GM23248 (cell line): ENCODE results near the gene TRIM54. TPM values are rescaled to one million over a fixed set of nuclear protein-coding genes. Genes with fewer than 3 reads are reported as not detected.

ENCODE experiments used
- DNase-seq: peaks from one replicate; pipeline ENCODE4 v3.0.0-alpha.2; 2015
- H2AFZ ChIP-seq: fragments of 200-600 bp; sonication (generic); 2 replicates; pipeline ENCODE4 v1.6.1; 2016; ENCODE audit warnings: antibody characterized with exemption
- H3F3A ChIP-seq: fragments of 200-600 bp; sonication (generic); 2 replicates; pipeline ENCODE4 v1.6.1; 2016; ENCODE audit warnings: mild to moderate bottlenecking, antibody characterized with exemption, mixed run types; ENCODE audit not compliant: insufficient read depth
- H3K27ac ChIP-seq: fragments of 200-600 bp; sonication (generic); 2 replicates; pipeline ENCODE4 v1.5.1; 2016; ENCODE audit warnings: mild to moderate bottlenecking
- H3K27me3 ChIP-seq: fragments of 200-600 bp; sonication (generic); replicated peaks from 2 replicates; pipeline ENCODE4 v1.6.1; 2016; ENCODE audit warnings: mild to moderate bottlenecking; ENCODE audit not compliant: insufficient read depth
- H3K36me3 ChIP-seq: fragments of 200-600 bp; sonication (generic); 2 replicates; pipeline ENCODE4 v1.6.1; 2016; ENCODE audit warnings: low read depth, mild to moderate bottlenecking
- H3K4me1 ChIP-seq: fragments of 200-600 bp; sonication (generic); 2 replicates; pipeline ENCODE4 v1.6.1; 2016; ENCODE audit warnings: mild to moderate bottlenecking; ENCODE audit not compliant: insufficient read depth
- H3K4me2 ChIP-seq: fragments of 200-600 bp; sonication (generic); one replicate; pipeline ENCODE4 v1.6.1; 2016; ENCODE audit warnings: mild to moderate bottlenecking; ENCODE audit not compliant: unreplicated experiment
- H3K4me3 ChIP-seq: fragments of 200-600 bp; sonication (generic); 2 replicates; pipeline ENCODE4 v1.5.1; 2016; ENCODE audit warnings: mild to moderate bottlenecking
- H3K79me2 ChIP-seq: fragments of 200-600 bp; sonication (generic); 2 replicates; pipeline ENCODE4 v1.6.1; 2016; ENCODE audit warnings: mild to moderate bottlenecking; ENCODE audit not compliant: insufficient read depth
- H3K9ac ChIP-seq: fragments of 200-600 bp; sonication (generic); 2 replicates; pipeline ENCODE4 v1.6.1; 2016; ENCODE audit warnings: mild to moderate bottlenecking
- H3K9me2 ChIP-seq: fragments of 200-600 bp; sonication (generic); 2 replicates; pipeline ENCODE4 v1.6.1; 2016; ENCODE audit warnings: mixed run types, mild to moderate bottlenecking, moderate library complexity; ENCODE audit not compliant: insufficient read depth
- H3K9me3 ChIP-seq: fragments of 200-600 bp; sonication (generic); one replicate; pipeline ENCODE4 v1.6.1; 2017; ENCODE audit warnings: low read depth
- H4K20me1 ChIP-seq: fragments of 200-600 bp; sonication (generic); 2 replicates; pipeline ENCODE4 v1.6.0; 2016; ENCODE audit not compliant: insufficient read depth
- EZH2 ChIP-seq: fragments of 200-600 bp; sonication (generic); IDR thresholded peaks from 2 replicates; pipeline ENCODE4 v1.6.1; 2018; ENCODE audit warnings: antibody characterized with exemption, mild to moderate bottlenecking; ENCODE audit not compliant: insufficient read depth, poor library complexity, severe bottlenecking
- EZH2phosphoT487 ChIP-seq: fragments of 200-600 bp; sonication (generic); IDR thresholded peaks from 2 replicates; pipeline ENCODE4 v1.6.1; 2018; ENCODE audit warnings: antibody characterized with exemption, moderate library complexity, mild to moderate bottlenecking, low read depth; ENCODE audit not compliant: insufficient read depth
- WGBS, 2 experiments: methylation state at CpG; one replicate each; pipeline ENCODE4 v1.1.6; 2015 to 2017; ENCODE audit warnings: low lambda C conversion rate in 2 of 2, low coverage in 1 of 2; ENCODE audit errors: missing lambda C conversion rate in 2 of 2; 5-methylcytosine and 5-hydroxymethylcytosine counted together
- in situ Hi-C: fragments of 300-500 bp; cut with MboI; formaldehyde crosslinking; loops from 2 replicates; pipeline ENCODE4 v1.15.0; 2020
- polyA plus RNA-seq: library from polyadenylated mRNA; unstranded; fragments of >200 nt; fragmentation: Nextera tagmentation; extraction: Ambion mirVana; gene quantifications from 2 replicates; pipeline ENCODE4 v1.2.1, GENCODE V29; 2016
- total RNA-seq: library from RNA; depleted of rRNA; stranded (reverse); fragments of >200 nt; shearing (Covaris generic); gene quantifications from 2 replicates; pipeline ENCODE4 v1.2.3, GENCODE V29; 2014

The TRIM54 gene
- total and polyA plus RNA-seq, 2 experiments from 2014 or later = not detected

GRCh38 chr2:27247893-27248292 is 34.3 kb upstream of the TRIM54 start:
- no peaks in the 10 kb centered on the region for H4K20me1 ChIP-seq
- H3K4me2 ChIP-seq = no peak overlapping the region
- H3K79me2 ChIP-seq = no peaks in the 10 kb centered on the region
- no peaks in the 10 kb centered on the region for H3K9me2 ChIP-seq
- TF ChIP-seq EZH2 = no peak
- no peak for TF ChIP-seq EZH2phosphoT487
- in situ Hi-C loops = no loop called here
- no peak for DNase-seq
- no peak overlapping the region for H3K4me3 ChIP-seq
- H3K36me3 ChIP-seq = no peaks in the 10 kb centered on the region
- peaks cover 4% of the 10 kb centered on the region; the same call in 1 of the 2 replicates for H3F3A ChIP-seq
- WGBS, 2 experiments = 68 to 74% methylated on average over 4 of the region's 4 CpGs
- no peak overlapping the region for H3K27ac ChIP-seq
- H2AFZ ChIP-seq = no peak overlapping the region
- no peaks in the 10 kb centered on the region; the same call in 1 of the 2 replicates for H3K27me3 ChIP-seq
- no peaks in the 10 kb centered on the region for H3K9me3 ChIP-seq
- no peaks in the 10 kb centered on the region for H3K4me1 ChIP-seq
- H3K9ac ChIP-seq = no peak overlapping the region

GRCh38 chr2:27249159-27249890 is 32.9 kb upstream of the TRIM54 start:
- Histone ChIP-seq H3K4me1 (no peaks in the 10 kb centered on the region), H2AFZ (no peak overlapping the region), H3F3A (peaks cover 4% of the 10 kb centered on the region; the same call in 1 of the 2 replicates), H3K27ac (no peak overlapping the region), H3K4me2 (no peak overlapping the region), H3K79me2 (no peaks in the 10 kb centered on the region), H3K27me3 (no peaks in the 10 kb centered on the region; the same call in 1 of the 2 replicates), H3K9me2 (no peaks in the 10 kb centered on the region), H3K4me3 (no peak overlapping the region), H3K36me3 (no peaks in the 10 kb centered on the region), H3K9me3 (no peaks in the 10 kb centered on the region), H3K9ac (no peak overlapping the region), H4K20me1 (no peaks in the 10 kb centered on the region)
- no peak for DNase-seq
- no peak for TF ChIP-seq EZH2phosphoT487
- TF ChIP-seq EZH2 = no peak
- in situ Hi-C loops = no loop called here
- WGBS, 2 experiments = 46 to 48% methylated on average over 12 of the region's 12 CpGs

- Histone ChIP-seq H3K4me1 (peaks cover under 1% of the 10 kb centered on the region; the same call in 1 of the 2 replicates), H3K9me3 (no peaks in the 10 kb centered on the region), H3K9me2 (no peaks in the 10 kb centered on the region), H3K27ac (no peak overlapping the region), H3K4me3 (no peak overlapping the region), H3F3A (peaks cover 4% of the 10 kb centered on the region; the same call in 1 of the 2 replicates), H2AFZ (no peak overlapping the region), H4K20me1 (no peaks in the 10 kb centered on the region), H3K27me3 (no peaks in the 10 kb centered on the region; the same call in 1 of the 2 replicates), H3K36me3 (no peaks in the 10 kb centered on the region), H3K4me2 (no peak overlapping the region), H3K79me2 (no peaks in the 10 kb centered on the region), H3K9ac (no peak overlapping the region)
- WGBS, 2 experiments = 35% methylated on average over 13 to 22 of the region's 22 CpGs
- DNase-seq = peak; percentile 66
- TF ChIP-seq EZH2 (no peak), EZH2phosphoT487 (no peak)
- in situ Hi-C loops = no loop called here
Measured at GRCh38 chr2:27249891-27250651, 32.2 kb upstream of the TRIM54 start.

- Histone ChIP-seq H3K36me3 (no peaks in the 10 kb centered on the region), H3K27ac (no peak overlapping the region), H3K27me3 (no peaks in the 10 kb centered on the region; the same call in 1 of the 2 replicates), H3F3A (peaks cover 4% of the 10 kb centered on the region; the same call in 1 of the 2 replicates), H3K9ac (no peak overlapping the region), H3K4me3 (no peak overlapping the region), H4K20me1 (no peaks in the 10 kb centered on the region), H3K4me1 (peaks cover 8% of the 10 kb centered on the region), H3K9me2 (no peaks in the 10 kb centered on the region), H3K4me2 (no peak overlapping the region), H2AFZ (no peak overlapping the region), H3K9me3 (no peaks in the 10 kb centered on the region), H3K79me2 (no peaks in the 10 kb centered on the region)
- in situ Hi-C loops = no loop called here
- TF ChIP-seq EZH2phosphoT487 (no peak), EZH2 (no peak)
- no peak for DNase-seq
- 52 to 62% methylated on average over 11 to 13 of the region's 13 CpGs for WGBS, 2 experiments
Measured at GRCh38 chr2:27250652-27251379, 31.4 kb upstream of the TRIM54 start.
